ENCODE measurements around the gene FILIP1. TPM values are rescaled to one million over a fixed set of nuclear protein-coding genes. Genes with fewer than 3 reads are reported as not detected.

Gene FILIP1
- total and polyA plus RNA-seq, 12 donors: 16.8 to 269 (median 181) TPM

DNA sequence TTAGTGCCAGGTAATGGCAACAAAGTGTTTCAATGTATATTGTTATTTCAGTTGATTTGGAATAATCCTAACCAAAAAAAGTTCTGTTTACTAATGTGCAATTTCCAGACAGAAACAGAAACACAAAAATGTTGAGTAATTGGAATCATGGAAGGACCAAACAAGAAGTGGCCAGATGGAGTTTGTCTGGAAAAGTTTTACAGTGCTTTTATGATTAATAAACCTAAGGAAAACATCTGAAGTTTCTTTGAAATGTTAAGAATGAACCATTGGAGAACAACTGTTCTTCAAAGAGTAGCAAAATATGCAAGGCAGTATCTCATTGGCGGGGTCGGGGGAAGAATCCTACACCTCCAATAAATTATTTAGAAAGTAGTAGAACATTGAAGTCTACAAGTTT is 19.0 kb upstream of the FILIP1 start:
- Histone ChIP-seq H3K36me3 (no peaks in the 10 kb centered on the region), H3K27ac (no peak overlapping the region), H3K4me3 (no peak overlapping the region), H3K9me3 (peaks cover 0 to 1% (median 0%) of the 10 kb centered on the region in 11 donors), H3K4me1 (no peaks in the 10 kb centered on the region), H3K27me3 (no peaks in the 10 kb centered on the region)
- 100% methylated on average over 2 of the region's 2 CpGs for WGBS, 2 donors
- intact Hi-C loops (cut with DNase I): loop anchor here in 1 of 10 donors (5.0 kb wide), 1 partner anchor 245 kb away; no protein-coding TSS in a partner anchor
- DNase-seq (no peak), ATAC-seq (no peak)
- TF ChIP-seq CTCF (IDR thresholded peaks at IDR 0.05): no peak

DNA sequence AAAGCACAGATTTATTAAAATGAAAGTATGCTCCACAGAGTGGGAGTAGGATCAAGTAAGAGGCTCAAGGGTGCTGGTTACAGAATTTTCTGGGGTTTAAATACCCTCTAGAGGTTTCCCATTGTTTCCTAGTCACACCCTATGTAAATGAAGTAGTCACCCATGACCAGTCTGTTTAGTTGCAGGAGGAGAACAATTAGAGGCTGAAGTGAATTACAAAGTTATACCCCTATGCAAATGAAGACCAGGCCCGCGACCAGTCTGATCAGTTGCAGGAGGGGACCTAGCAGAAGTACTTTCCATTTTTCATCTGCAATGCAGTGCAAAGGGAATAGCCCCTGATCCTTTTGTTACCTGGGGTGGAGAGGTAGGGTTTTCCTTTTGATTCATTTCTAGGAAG is 11.8 kb upstream of the FILIP1 start:
- no peak for DNase-seq
- Histone ChIP-seq H3K9me3 (peaks cover 0 to 8% (median 0%) of the 10 kb centered on the region in 11 donors), H3K27ac (no peak overlapping the region), H3K4me1 (peaks cover 0 to 33% (median 3%) of the 10 kb centered on the region in 9 donors), H3K27me3 (no peaks in the 10 kb centered on the region), H3K4me3 (no peak overlapping the region), H3K36me3 (no peaks in the 10 kb centered on the region)
- WGBS, 2 donors: 74 to 86% methylated on average over 2 of the region's 2 CpGs
- intact Hi-C loops (cut with DNase I): loop anchor here in 8 of 10 donors (1.0 to 10.0 kb wide), 8 partner anchors 137 to 238 kb away; no protein-coding TSS in a partner anchor
- peak in 1 of 8 donors; percentile 38 for ATAC-seq
- no peak for TF ChIP-seq CTCF (IDR thresholded peaks at IDR 0.05)

GRCh38 chr6:75504465-75505222 is 11.0 kb upstream of the FILIP1 start:
- 78 to 79% methylated on average over 4 of the region's 4 CpGs for WGBS, 2 donors
- Histone ChIP-seq H3K4me1 (peaks cover 0 to 39% (median 3%) of the 10 kb centered on the region in 9 donors), H3K36me3 (no peaks in the 10 kb centered on the region), H3K4me3 (no peak overlapping the region), H3K27me3 (no peaks in the 10 kb centered on the region), H3K27ac (no peak overlapping the region), H3K9me3 (peaks cover 0 to 8% (median 0%) of the 10 kb centered on the region in 11 donors)
- peak in 8 of 9 donors; percentile 24 to 74 (median 53) for TF ChIP-seq CTCF (IDR thresholded peaks at IDR 0.05)
- ATAC-seq (peak; percentile 71 to 90 (median 84)), DNase-seq (peak in 1 of 2 donors; percentile 25)
- intact Hi-C loops (cut with DNase I): loop anchor here in 8 of 10 donors (1.0 to 10.0 kb wide), 9 partner anchors 136 to 237 kb away; no protein-coding TSS in a partner anchor

DNA sequence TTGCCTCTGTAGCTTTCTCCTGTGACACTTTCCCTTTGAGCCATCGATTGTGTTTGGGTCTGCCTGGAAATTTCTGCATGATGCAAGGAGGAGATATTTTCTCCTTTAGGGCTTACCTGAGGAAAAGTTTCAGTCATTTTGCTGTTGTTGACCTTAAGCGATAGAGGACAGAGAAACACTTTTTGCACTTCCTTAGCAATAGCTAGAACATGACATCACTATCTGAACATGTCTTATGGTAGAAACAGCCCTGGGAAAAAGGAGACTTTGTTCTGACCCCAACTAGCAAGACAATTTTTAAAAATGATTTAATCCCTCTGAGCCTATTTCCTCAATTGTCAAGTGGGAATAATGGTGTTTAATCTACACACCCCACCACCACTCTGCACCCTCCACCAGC is 9.7 kb upstream of the FILIP1 start:
- H3K27me3 ChIP-seq: no peaks in the 10 kb centered on the region
- DNase-seq: no peak
- TF ChIP-seq CTCF (IDR thresholded peaks at IDR 0.05): no peak
- peak in 4 of 8 donors; percentile 34 to 62 (median 47) for ATAC-seq
- peaks cover 0 to 8% (median 0%) of the 10 kb centered on the region in 11 donors for H3K9me3 ChIP-seq
- H3K36me3 ChIP-seq: no peaks in the 10 kb centered on the region
- H3K4me1 ChIP-seq: peaks cover 0 to 53% (median 12%) of the 10 kb centered on the region in 9 donors
- no peak overlapping the region for H3K4me3 ChIP-seq
- intact Hi-C loops (cut with DNase I): loop anchor here in 5 of 10 donors (5.0 to 10.0 kb wide), 5 partner anchors 138 to 236 kb away; no protein-coding TSS in a partner anchor
- peak overlapping the region in 3 of 10 donors; percentile 19 to 53 (median 20) for H3K27ac ChIP-seq
- 48 to 65% methylated on average over 2 of the region's 2 CpGs for WGBS, 2 donors

Measured in heart right ventricle (tissue), 16 donors.